ENCODE data around the gene EDEM3.
"Not testable (repeated sequence)": the region's sequence is repeated elsewhere in the genome, so short reads cannot be mapped to it uniquely, and the experiment has no call there.

The EDEM3 gene

GRCh38 chr1:184769241-184769640 is 14.6 kb upstream of the EDEM3 start:
- no peak for DNase-seq

DNA sequence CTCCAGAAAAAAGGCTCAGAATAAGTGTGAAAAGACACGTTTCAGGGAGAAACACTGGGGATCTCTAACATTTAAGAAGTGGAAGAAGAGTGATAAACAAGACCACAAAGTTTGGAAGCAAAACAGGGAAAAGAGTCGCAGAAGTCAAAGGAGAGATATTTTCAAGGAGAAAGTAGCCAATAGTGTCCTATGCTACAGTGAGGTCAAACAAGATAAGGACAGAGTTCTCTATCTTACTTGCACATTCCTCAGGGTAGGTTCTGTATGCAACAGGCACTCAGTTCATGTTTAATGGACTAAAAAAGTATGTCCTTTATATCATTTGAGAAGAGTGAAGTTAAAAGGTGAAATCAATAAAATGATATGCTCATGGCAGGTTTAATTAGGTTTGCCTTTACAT is 13.8 kb upstream of the EDEM3 start:
- no peak for DNase-seq

DNA sequence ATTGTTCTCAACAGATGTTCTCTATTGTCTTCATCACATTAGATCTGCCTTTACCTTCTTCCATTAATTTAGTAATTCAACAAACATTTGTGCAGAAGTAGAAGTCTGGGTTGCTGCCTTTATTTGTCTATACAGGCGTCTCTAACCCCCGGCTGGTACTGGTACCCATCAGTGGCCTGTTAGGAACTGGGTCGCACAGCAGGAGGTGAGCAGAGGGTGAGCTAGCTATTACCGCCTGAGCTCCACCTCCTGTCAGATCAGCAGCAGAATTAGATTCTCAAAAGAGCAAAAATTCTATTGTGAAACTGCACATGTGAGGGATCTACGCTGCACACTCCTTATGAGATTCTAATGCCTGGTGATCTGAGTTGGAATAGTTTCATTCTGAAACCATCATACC is 12.9 kb upstream of the EDEM3 start:
- no peak for DNase-seq

DNA sequence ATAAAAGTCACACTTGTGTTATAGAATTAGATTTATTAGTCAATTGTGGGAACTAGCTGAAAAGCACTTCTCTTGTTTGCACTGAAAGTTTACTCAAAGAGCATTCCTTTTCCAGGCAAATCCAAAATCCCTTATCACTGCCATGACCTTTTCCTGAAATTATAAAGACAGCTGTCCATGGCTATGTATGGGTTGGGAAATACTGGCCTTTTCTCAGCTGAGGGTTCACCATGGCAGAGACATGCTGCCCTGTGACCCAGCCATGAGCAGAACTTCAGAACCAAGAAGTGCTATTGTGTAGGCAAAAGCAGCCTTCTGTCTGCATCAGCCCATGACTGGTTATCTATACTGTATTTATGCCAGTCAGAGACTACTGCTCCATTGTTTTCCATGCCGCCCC is 9.8 kb upstream of the EDEM3 start:
- DNase-seq: no peak

GRCh38 chr1:184763520-184763919 is 8.9 kb upstream of the EDEM3 start:
- not testable (repeated sequence) for DNase-seq

DNA sequence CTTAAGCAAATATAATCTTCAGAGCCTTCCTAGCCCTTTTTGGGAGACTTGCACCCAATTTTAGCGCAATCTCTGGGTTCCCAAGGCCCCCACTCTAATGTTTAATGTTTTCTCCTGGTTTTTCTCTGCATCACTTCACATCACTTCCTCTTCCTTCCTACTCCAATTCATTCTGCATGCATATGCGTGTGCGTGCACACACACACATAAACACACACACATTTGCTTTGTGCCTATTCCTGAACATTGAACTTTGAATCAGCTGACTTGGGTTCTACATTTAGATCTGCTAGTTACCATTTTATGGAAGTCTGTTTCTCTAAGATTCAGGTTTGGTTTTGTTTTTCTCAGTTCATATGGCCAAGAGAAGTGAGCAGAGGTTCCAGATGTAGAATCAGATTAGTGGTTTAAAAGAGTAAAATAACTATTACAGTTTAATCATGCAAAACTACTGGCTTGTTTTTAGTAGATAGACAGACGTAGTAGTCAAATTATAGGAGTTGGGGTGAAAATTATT is 7.4 kb upstream of the EDEM3 start:
- DNase-seq: no peak

DNA sequence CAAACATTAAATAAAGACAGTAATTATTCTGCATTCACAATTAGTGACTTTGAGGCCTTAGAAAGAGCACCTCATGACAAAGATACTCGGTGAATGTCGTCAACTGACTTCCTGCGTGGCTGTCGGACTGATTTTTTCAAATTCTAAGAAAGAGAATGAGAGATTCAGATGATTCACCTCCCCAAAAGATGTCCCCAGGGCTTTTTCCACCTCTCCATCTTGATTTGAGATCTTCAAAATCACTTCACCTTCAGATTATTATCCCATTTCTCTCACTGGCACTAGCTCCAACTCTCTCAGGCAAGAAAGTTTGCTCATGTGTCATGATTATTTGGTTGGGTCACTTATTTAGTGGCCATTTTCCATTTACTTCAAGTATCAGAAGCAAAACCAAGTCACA is 5.0 kb upstream of the EDEM3 start:
- DNase-seq: no peak

GRCh38 chr1:184759112-184759511 is 4.5 kb upstream of the EDEM3 start:
- DNase-seq: no peak

DNA sequence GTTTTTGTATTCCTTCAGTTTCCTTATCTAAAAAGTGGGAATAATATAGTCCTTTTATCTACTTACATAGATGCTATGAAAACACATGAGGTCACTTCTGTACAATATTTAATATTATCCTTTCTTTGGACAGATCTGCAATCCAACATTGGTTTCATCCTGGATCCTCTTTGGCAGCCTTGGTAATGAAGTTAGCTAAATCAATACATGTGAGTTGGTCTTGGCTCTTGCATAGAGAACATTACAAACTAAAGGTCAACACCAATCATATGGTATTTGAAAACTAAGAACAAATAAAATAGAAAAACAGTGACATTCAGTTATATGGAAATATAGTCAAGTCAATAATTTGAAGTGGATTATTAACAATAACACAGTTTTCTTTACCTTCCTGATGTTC is 3.2 kb upstream of the EDEM3 start:
- DNase-seq: no peak

GRCh38 chr1:184757406-184757805 is 2.7 kb upstream of the EDEM3 start:
- no peak for DNase-seq

- peak; percentile 33 for DNase-seq
These were observed 788 bp upstream of the EDEM3 start for GRCh38 chr1:184755226-184756065.

DNA sequence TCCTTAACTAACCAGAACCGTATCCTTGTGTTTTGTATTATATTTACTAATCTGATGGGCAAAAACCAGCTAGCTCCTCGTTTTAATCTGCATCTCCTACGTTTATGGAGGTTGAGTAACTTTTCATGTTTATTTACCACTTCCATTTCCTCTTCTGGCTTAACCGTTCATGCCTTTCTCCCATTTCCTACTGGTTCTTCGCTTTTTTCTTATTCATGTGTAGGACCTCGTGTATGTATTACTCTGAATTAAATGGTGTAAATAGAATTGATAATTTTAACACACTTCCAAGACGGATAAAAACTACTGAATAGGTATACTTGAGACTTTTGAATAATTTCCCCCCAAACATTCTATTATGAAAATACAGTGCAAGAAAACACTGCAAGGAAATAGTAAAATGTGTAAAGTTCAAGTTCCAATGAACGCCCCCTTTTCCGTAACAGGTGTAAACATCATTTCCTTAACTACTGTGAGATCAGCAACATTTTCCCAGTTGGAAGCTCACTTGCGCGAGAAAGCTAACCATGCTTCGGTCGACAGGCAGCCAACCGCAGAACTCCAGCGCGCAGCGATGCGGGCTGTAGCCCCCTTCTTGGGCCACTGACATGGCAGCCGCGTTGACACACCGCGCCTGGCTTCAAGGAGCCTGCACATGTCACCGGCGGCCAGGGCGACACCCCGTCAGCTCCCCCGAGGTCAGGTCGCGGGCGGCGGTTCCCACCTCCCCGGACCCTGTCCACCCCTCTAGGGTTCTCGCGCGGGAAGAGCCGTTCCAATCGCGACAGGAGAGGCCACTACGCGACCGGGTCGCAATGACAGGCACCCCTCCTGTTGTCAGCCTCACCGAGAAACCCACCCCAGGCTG is 816 bp downstream of the EDEM3 start:
- peak; percentile 19 for DNase-seq

- DNase-seq: no peak
These were observed 1.5 kb downstream of the EDEM3 start for GRCh38 chr1:184753117-184753516.

DNA sequence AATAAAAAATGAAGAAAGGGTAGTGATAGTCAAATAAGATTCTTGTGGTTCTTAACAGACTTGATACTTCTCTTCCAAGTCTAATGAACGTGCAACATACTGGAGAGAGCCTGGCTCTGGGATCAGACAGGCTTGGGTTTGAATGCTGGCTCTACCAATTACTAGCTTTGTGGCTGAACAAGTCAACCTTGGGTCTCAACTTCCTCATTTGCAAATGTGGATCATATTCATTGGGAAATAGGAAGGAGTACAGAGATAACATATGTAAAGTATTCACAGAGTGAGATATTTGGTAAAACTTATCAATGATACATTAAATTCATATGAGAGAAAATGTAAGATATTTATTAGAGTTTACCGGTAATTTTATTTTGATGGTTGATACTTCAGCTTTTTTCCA is 2.0 kb downstream of the EDEM3 start:
- no peak for DNase-seq

- no peak for DNase-seq
These were observed 5.9 kb downstream of the EDEM3 start for GRCh38 chr1:184748740-184749139.

DNA sequence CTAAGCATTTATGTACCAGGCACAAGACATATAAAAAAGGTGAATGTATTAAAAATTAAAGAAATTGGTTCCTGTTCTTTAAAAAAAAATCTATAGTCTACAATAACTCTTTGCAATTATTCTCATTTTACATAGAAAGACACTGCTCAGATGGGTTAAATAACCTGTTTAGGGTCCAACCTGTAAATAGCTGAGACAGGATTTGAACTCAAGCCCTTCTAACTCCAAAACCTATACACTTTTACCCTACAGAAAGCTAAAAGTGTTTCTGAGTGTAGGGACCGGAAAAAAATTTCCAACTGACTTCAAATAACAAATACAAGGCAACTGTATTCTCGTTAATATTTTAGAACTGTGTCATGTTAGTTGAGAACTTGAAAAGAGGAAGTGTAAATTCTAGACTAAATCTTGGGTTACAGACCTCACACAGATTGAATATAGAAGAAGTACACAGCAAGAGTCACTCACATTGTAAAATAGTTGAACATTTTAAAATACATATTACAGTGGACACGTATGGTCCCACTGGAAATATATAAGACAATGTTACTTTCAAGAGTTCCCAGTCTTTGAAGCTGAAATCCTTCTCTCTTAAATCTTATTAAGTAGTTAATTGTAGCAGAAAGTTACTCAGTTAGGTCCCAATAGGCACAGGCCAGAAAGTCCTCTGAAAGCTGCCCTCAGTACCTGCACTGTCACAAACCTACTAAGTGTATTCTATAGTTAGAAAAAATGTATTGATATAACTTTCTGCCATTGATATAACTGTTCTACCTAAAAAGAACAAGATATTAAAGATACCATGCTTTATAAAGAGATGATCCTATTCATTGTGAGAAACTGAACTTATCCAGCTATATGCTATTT is 7.3 kb downstream of the EDEM3 start:
- DNase-seq: no peak

DNA sequence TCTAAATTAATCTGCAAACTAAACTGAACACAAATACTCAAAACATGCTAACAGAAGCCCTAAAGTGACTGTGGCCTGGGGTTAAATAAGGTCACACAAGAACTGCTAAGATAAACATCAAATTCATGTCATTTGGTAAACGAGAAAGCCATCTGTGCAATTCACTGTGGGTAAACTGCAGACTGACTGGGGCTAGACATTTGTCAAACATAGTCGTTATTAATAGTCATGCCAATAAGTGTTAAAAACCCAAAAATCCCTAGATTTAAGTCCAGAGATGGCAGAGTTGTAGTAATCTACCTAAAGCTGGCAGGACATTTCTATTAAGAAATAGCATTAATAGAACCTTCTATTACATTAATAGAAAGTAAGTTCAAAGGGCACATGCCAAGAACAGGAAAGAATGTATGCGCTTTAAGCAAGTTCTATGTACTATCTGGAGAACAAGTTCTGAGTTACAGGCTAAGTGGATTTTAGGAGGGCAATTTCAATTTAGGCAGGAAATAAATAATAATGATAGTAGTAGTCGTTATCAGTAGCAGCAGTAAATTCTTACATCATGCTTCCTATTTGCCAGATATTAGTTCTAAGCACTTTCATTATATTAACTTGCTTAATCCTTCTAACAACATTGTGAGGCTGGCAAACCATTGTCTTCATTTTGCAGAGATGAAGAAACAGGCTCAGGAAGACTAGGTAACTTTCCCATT is 8.6 kb downstream of the EDEM3 start:
- DNase-seq: no peak

- no peak for DNase-seq
These were observed 9.5 kb downstream of the EDEM3 start for GRCh38 chr1:184745110-184745509.

- DNase-seq: no peak
These were observed 11.4 kb downstream of the EDEM3 start for GRCh38 chr1:184743062-184743756.

GRCh38 chr1:184740344-184740743 is 14.3 kb downstream of the EDEM3 start:
- no peak for DNase-seq

DNA sequence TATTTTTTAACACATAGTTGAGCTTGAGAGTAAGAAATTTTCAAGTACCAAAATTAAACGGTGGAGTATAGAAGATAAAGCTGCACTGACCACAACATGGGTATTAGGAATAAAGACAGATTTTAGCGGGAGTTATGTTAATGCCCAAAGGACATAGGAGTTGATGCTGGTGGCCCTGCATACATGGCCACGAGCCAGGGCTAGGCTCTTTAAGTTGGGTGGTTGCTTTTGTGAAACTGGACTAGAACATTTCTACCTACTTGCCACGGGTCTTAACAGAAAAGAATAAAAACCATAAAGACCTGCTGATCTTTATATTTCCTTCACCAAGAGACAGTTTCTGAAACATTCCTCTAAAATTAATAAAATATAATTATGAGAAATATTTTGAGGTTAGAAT is 14.9 kb downstream of the EDEM3 start:
- DNase-seq: no peak

- no peak for DNase-seq
These were observed 15.6 kb downstream of the EDEM3 start for GRCh38 chr1:184739070-184739469.
